SK-N-MC (cell line): Measurements from ENCODE around the gene OPA1.

Source experiments
- EZH2 ChIP-seq: fragments of 200-600 bp; sonication (generic); IDR thresholded peaks from one replicate; pipeline ENCODE4 v1.6.1; 2017; ENCODE audit warnings: antibody characterized with exemption
- POLR2AphosphoS5 ChIP-seq: IDR thresholded peaks from 2 replicates; pipeline ENCODE4 v1.6.1; 2012; ENCODE audit warnings: mild to moderate bottlenecking, low read depth, low read length, borderline replicate concordance

DNA sequence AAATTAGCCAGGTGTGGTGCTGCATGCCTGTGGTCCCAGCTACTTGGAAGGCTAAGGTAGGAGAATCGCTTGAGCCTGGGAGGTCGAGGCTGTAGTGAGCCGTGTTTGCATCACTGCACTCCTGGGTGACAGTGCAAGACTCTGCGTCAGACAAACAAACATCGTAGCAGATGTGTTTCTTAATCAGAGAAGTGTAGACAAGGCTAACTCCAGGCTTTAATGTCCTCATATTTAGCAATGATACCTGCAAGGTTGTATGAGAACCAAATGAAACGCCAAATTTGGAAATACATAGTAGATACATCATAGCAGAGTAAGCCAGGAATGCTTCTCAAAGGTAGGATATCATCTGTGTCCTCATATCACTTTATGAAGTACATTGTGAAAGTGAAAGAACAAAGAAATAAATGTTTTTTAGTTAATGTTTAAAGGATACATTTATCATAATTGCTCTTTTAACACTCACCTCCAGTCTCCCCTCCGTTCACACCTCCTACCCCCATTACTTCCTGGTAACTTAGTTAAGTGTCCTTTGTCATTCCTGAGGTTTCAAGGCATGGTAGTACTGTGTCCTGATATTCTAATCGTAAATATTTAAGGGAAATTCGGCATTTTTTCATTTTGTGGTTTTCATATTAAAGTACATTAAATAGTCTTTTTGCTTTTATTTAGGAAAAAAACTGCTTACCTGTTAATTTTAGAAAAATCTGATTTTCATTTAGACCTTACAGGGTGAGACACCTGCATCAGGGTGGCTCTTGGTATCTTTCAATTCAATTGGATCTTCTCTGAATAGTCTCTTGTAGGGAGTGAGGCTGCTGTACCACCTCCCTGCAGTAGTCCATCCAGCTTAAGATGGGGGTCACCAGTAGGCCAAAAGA, 96.1 kb downstream of the OPA1 start:
- TF ChIP-seq POLR2AphosphoS5 = no peak
- TF ChIP-seq EZH2 = no peak
